Esophagus squamous epithelium (tissue), 4 donors: ENCODE data around the gene LEFTY1.

Source experiments
- POLR2A ChIP-seq, 4 donors: fragments of 450-650 bp; IDR thresholded peaks; one replicate each; pipeline ENCODE4 v1.6.1; 2017; ENCODE audit warnings: antibody characterized with exemption in 4 of 4, mild to moderate bottlenecking in 4 of 4, moderate library complexity in 3 of 4
- TF ChIP-seq, protein P1 (sequence below), 6 experiments: fragments of 450-650 bp in 4 of 6; fragments of 200-600 bp in 2 of 6; sonication (generic) in 2 of 6; IDR thresholded peaks; one replicate each; pipeline ENCODE4 v1.5.1; 2016 to 2019; ENCODE audit warnings: antibody characterized with exemption in 6 of 6, mild to moderate bottlenecking in 4 of 6, moderate library complexity in 4 of 6

GRCh38 chr1:225876900-225877510 lies 11.9 kb downstream of the LEFTY1 start:
- TF ChIP-seq, protein P1, sequence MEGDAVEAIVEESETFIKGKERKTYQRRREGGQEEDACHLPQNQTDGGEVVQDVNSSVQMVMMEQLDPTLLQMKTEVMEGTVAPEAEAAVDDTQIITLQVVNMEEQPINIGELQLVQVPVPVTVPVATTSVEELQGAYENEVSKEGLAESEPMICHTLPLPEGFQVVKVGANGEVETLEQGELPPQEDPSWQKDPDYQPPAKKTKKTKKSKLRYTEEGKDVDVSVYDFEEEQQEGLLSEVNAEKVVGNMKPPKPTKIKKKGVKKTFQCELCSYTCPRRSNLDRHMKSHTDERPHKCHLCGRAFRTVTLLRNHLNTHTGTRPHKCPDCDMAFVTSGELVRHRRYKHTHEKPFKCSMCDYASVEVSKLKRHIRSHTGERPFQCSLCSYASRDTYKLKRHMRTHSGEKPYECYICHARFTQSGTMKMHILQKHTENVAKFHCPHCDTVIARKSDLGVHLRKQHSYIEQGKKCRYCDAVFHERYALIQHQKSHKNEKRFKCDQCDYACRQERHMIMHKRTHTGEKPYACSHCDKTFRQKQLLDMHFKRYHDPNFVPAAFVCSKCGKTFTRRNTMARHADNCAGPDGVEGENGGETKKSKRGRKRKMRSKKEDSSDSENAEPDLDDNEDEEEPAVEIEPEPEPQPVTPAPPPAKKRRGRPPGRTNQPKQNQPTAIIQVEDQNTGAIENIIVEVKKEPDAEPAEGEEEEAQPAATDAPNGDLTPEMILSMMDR (IDR thresholded peaks at IDR 0.05) = no peak
- TF ChIP-seq POLR2A (IDR thresholded peaks at IDR 0.05) = no peak
